Stomach (tissue), 9 donors: ENCODE measurements around the gene ABCC10. TPM values are rescaled to one million over a fixed set of nuclear protein-coding genes. Genes with fewer than 3 reads are reported as not detected.

Experiments
- DNase-seq, 2 donors: peaks; one replicate each; pipeline versions ENCODE4 v3.0.0 to v3.0.0-alpha.2; 2013 to 2019
- H3K27ac ChIP-seq, 5 donors: fragments of 200-600 bp in 4 of 5; sonication (generic) in 4 of 5; one replicate each; pipeline ENCODE4 v1.5.1; 2013 to 2019; ENCODE audit warnings: mild to moderate bottlenecking in 1 of 5, moderate library complexity in 1 of 5
- H3K27me3 ChIP-seq, 3 donors: fragments of 200-600 bp; sonication (generic); one replicate each; pipeline ENCODE4 v1.5.1; 2017 to 2019; ENCODE audit warnings: mixed run types in 1 of 3
- H3K36me3 ChIP-seq, 4 donors: fragments of 200-600 bp; sonication (generic); 1 replicate in 3 of 4; 2 replicates in 1 of 4; pipeline ENCODE4 v1.5.1; 2016 to 2019
- H3K4me1 ChIP-seq, 4 donors: fragments of 200-600 bp; sonication (generic); one replicate each; pipeline ENCODE4 v1.5.1; 2016 to 2019
- H3K4me3 ChIP-seq, 4 donors: fragments of 200-600 bp; sonication (generic) in 3 of 4; one replicate each; pipeline ENCODE4 v1.5.1; 2016 to 2019; ENCODE audit warnings: mild to moderate bottlenecking in 1 of 4
- H3K9me3 ChIP-seq, 4 donors: fragments of 200-600 bp; sonication (generic); one replicate each; pipeline ENCODE4 v1.5.1; 2016 to 2019
- CTCF ChIP-seq, 7 experiments: fragments of 450-650 bp in 4 of 7; fragments of 200-600 bp in 3 of 7; sonication (generic) in 3 of 7; IDR thresholded peaks; one replicate each; pipeline ENCODE4 v1.5.1; 2016 to 2019; ENCODE audit warnings: antibody characterized with exemption in 7 of 7, control low read depth in 2 of 7, mild to moderate bottlenecking in 1 of 7
- EP300 ChIP-seq: sonication (generic); formaldehyde crosslinking; IDR thresholded peaks from one replicate; pipeline ENCODE4 v1.6.1; 2017; ENCODE audit warnings: antibody characterized with exemption
- POLR2A ChIP-seq, 4 donors: fragments of 450-650 bp; IDR thresholded peaks; one replicate each; pipeline ENCODE4 v1.6.1; 2016; ENCODE audit warnings: antibody characterized with exemption in 4 of 4, control low read depth in 2 of 4, mild to moderate bottlenecking in 1 of 4, moderate library complexity in 1 of 4
- POLR2AphosphoS5 ChIP-seq, 3 donors: sonication (generic); formaldehyde crosslinking; IDR thresholded peaks; one replicate each; pipeline ENCODE4 v1.6.1; 2016; ENCODE audit warnings: antibody characterized with exemption in 3 of 3
- WGBS, 5 donors: extraction: QIAGEN DNeasy Blood & Tissue Kit in 3 of 5; methylation state at CpG; one replicate each; pipeline versions ENCODE4 v1.1.5 to v1.1.7; 2013 to 2018; 5-methylcytosine and 5-hydroxymethylcytosine counted together
- intact Hi-C: fragments of 100-400 bp; cut with DNase I; formaldehyde crosslinking; loops from one replicate; pipeline ENCODE4 v1.15.1; 2023; ENCODE audit warnings: low total_unique reads
- polyA plus RNA-seq, 3 donors: library from polyadenylated mRNA; stranded (reverse); fragments of 200-250 nt; gene quantifications; one replicate each; pipeline ENCODE4 v1.2.3, GENCODE V29; 2013
- total RNA-seq, 5 donors: library from RNA; depleted of rRNA; stranded (reverse); fragments of >200 nt; gene quantifications; one replicate each; pipeline versions ENCODE4 v1.1.0 to v1.2.3, GENCODE V29; 2014 to 2016
- donor health status: healthy with polysubstance abuse.
- donor health status: Bipolar disorder and iron deficiency.
- donor health status: healthy.

ABCC10 gene
- total and polyA plus RNA-seq, 8 donors: 7.9 to 67.4 (median 29.6) TPM

- no peak overlapping the region for H3K27ac ChIP-seq
- intact Hi-C loops: no loop called here
- 52 to 77% (median 75%) methylated on average over 5 of the region's 5 CpGs for WGBS, 5 donors
These were observed 33.7 kb upstream of the ABCC10 start for GRCh38 chr6:43393602-43394001.

GRCh38 chr6:43394982-43395381 is 32.4 kb upstream of the ABCC10 start:
- Histone ChIP-seq H3K27ac (no peak overlapping the region), H3K27me3 (peaks cover 0 to 17% (median 0%) of the 10 kb centered on the region in 3 donors), H3K4me1 (peaks cover 6 to 31% (median 9%) of the 10 kb centered on the region in 4 donors), H3K36me3 (no peaks in the 10 kb centered on the region), H3K4me3 (no peak overlapping the region), H3K9me3 (no peaks in the 10 kb centered on the region)
- intact Hi-C loops: no loop called here
- WGBS, 5 donors: 93 to 99% (median 97%) methylated on average over 4 of the region's 4 CpGs
- DNase-seq: no peak
- no peak for TF ChIP-seq CTCF (IDR thresholded peaks at IDR 0.05)
- no peak for TF ChIP-seq EP300
- TF ChIP-seq POLR2A (IDR thresholded peaks at IDR 0.05): no peak
- no peak for TF ChIP-seq POLR2AphosphoS5 (IDR thresholded peaks at IDR 0.05)

More at GRCh38 chr6:43393602-43394001, 33.7 kb upstream of the ABCC10 start:
- Histone ChIP-seq H3K4me3 (no peak overlapping the region), H3K9me3 (no peaks in the 10 kb centered on the region), H3K36me3 (no peaks in the 10 kb centered on the region), H3K4me1 (peaks cover 6 to 31% (median 9%) of the 10 kb centered on the region in 4 donors), H3K27me3 (peaks cover 0 to 20% (median 0%) of the 10 kb centered on the region in 3 donors)
- no peak for DNase-seq
- TF ChIP-seq CTCF (IDR thresholded peaks at IDR 0.05) (no peak), POLR2AphosphoS5 (IDR thresholded peaks at IDR 0.05) (no peak), POLR2A (IDR thresholded peaks at IDR 0.05) (no peak), EP300 (no peak)

- peak in 1 of 2 donors; percentile 43 for DNase-seq
- Histone ChIP-seq H3K27me3 (peaks cover 0 to 14% (median 0%) of the 10 kb centered on the region in 3 donors), H3K27ac (no peak overlapping the region), H3K4me3 (no peak overlapping the region), H3K36me3 (no peaks in the 10 kb centered on the region), H3K4me1 (peaks cover under 1 to 25% (median 9%) of the 10 kb centered on the region in 4 donors), H3K9me3 (no peaks in the 10 kb centered on the region)
- WGBS, 5 donors: 53 to 64% (median 58%) methylated on average over 4 of the region's 4 CpGs
- intact Hi-C loops: no loop called here
- TF ChIP-seq CTCF (IDR thresholded peaks at IDR 0.05): no peak
- TF ChIP-seq EP300: no peak
- no peak for TF ChIP-seq POLR2AphosphoS5 (IDR thresholded peaks at IDR 0.05)
- TF ChIP-seq POLR2A (IDR thresholded peaks at IDR 0.05): no peak
These were observed 31.6 kb upstream of the ABCC10 start for GRCh38 chr6:43395776-43396175.

GRCh38 chr6:43396408-43397149 is 30.8 kb upstream of the ABCC10 start:
- Histone ChIP-seq H3K36me3 (no peaks in the 10 kb centered on the region), H3K9me3 (no peaks in the 10 kb centered on the region), H3K4me3 (no peak overlapping the region), H3K27me3 (peaks cover 0 to 6% (median 0%) of the 10 kb centered on the region in 3 donors), H3K4me1 (peaks cover 0 to 17% (median 6%) of the 10 kb centered on the region in 4 donors), H3K27ac (no peak overlapping the region)
- WGBS, 5 donors: 30 to 55% (median 38%) methylated on average over 6 of the region's 6 CpGs
- DNase-seq: peak; percentile 40 to 75
- TF ChIP-seq CTCF (IDR thresholded peaks at IDR 0.05): no peak
- no peak for TF ChIP-seq EP300
- TF ChIP-seq POLR2AphosphoS5 (IDR thresholded peaks at IDR 0.05): peak in 1 of 3 donors; percentile 27
- no peak for TF ChIP-seq POLR2A (IDR thresholded peaks at IDR 0.05)
- intact Hi-C loops: no loop called here
